HCT116 (cell line): ENCODE measurements around the gene RC3H1. TPM values are rescaled to one million over a fixed set of nuclear protein-coding genes. Genes with fewer than 3 reads are reported as not detected.

Source experiments
- ATAC-seq: fragments of 200-7000 bp; cut with Tn5 transposase; 2 replicates; pipeline ENCODE4 v1.9.1; 2020; ENCODE audit warnings: mild to moderate bottlenecking, moderate library complexity
- BruUV-seq: library from RNA; stranded (reverse); fragments of 400-500 nt; replicated peaks from 2 replicates; lab custom pipeline; 2021; lab: Mats Ljungman, UMichigan
- CTCF ChIA-PET: fragments of 300-600 bp; sonication (Branson Sonifier 250); formaldehyde crosslinking; loops from one replicate; lab custom pipeline; 2021; ENCODE audit warnings: antibody characterized with exemption; lab: Charles Lee
- POLR2A ChIA-PET: fragments of 300-600, 350-600 bp; sonication (Branson Sonifier 250); formaldehyde crosslinking; loops from one replicate; lab custom pipeline; 2021; ENCODE audit warnings: antibody characterized with exemption; lab: Charles Lee
- RAD21 ChIA-PET, 2 experiments: fragments of 300-600 bp; sonication (Branson Sonifier 250); formaldehyde crosslinking; loops; one replicate each; lab custom pipeline; 2023; ENCODE audit warnings: low total read pairs in 2 of 2; ENCODE audit not compliant: uncharacterized antibody in 2 of 2, unreplicated experiment in 2 of 2, low non-redundant PET in 1 of 2; lab: Charles Lee
- DNase-seq: peaks from one replicate; pipeline ENCODE4 v3.0.0-alpha.2; 2010; ENCODE audit warnings: low read depth, low spot score
- H2AFZ ChIP-seq: fragments of 200-600 bp; shearing (Covaris generic), sonication (generic); 2 replicates; pipeline ENCODE4 v1.6.1; 2017; ENCODE audit warnings: low read depth, mixed run types, mixed read lengths, antibody characterized with exemption, low read length; ENCODE audit not compliant: poor library complexity, severe bottlenecking
- H3K27ac ChIP-seq: 2 replicates; pipeline ENCODE4 v1.5.1; 2012; ENCODE audit warnings: low read depth, low read length
- H3K27me3 ChIP-seq: fragments of 200-600 bp; sonication (generic); 2 replicates; pipeline ENCODE4 v1.6.1; 2016; ENCODE audit warnings: mixed run types, low read length, mixed read lengths; ENCODE audit not compliant: insufficient read depth
- H3K36me3 ChIP-seq, 2 experiments: fragments of 200-500 bp in 1 of 2; fragments of 200-600 bp in 1 of 2; sonication (Bioruptor generic) in 1 of 2; sonication (generic) in 1 of 2; 2 replicates each; pipeline versions ENCODE4 v1.5.1 to v1.6.1; 2014 to 2016; ENCODE audit warnings: low read length in 2 of 2, inconsistent platforms in 1 of 2, mixed read lengths in 1 of 2, mixed run types in 1 of 2; ENCODE audit not compliant: insufficient read depth in 2 of 2, control insufficient read depth in 1 of 2
- H3K4me1 ChIP-seq, 2 experiments: fragments of 200-600 bp in 1 of 2; sonication (generic) in 1 of 2; 2 replicates each; pipeline versions ENCODE4 v1.5.1 to v1.6.1; 2012 to 2017; ENCODE audit warnings: low read length in 2 of 2, inconsistent platforms in 1 of 2, mild to moderate bottlenecking in 1 of 2, mixed read lengths in 1 of 2, mixed run types in 1 of 2, moderate library complexity in 1 of 2; ENCODE audit not compliant: insufficient read depth in 2 of 2, control insufficient read depth in 1 of 2
- H3K4me2 ChIP-seq: fragments of 200-600 bp; sonication (generic); 2 replicates; pipeline ENCODE4 v1.6.1; 2017; ENCODE audit warnings: mixed run types, low read length, mixed read lengths
- H3K4me3 ChIP-seq, 2 experiments: fragments of 200-600 bp in 1 of 2; sonication (generic) in 1 of 2; replicated peaks in 1 of 2; 2 replicates each; pipeline ENCODE4 v1.5.1; 2011 to 2016; ENCODE audit warnings: low read length in 2 of 2, control low read depth in 1 of 2, low read depth in 1 of 2, mild to moderate bottlenecking in 1 of 2, mixed read lengths in 1 of 2, mixed run types in 1 of 2
- H3K79me2 ChIP-seq: fragments of 200-600 bp; sonication (generic); 2 replicates; pipeline ENCODE4 v1.6.1; 2017; ENCODE audit warnings: mild to moderate bottlenecking, mixed run types, low read length, moderate library complexity, mixed read lengths; ENCODE audit not compliant: insufficient read depth
- H3K9ac ChIP-seq: fragments of 200-600 bp; sonication (generic); 2 replicates; pipeline ENCODE4 v1.6.1; 2016; ENCODE audit warnings: low read length, mixed read lengths
- H3K9me2 ChIP-seq: fragments of 200-600 bp; sonication (generic), shearing (Covaris generic); 2 replicates; pipeline ENCODE4 v1.6.1; 2017; ENCODE audit warnings: mixed run types, mild to moderate bottlenecking, moderate library complexity; ENCODE audit not compliant: insufficient read depth
- H3K9me3 ChIP-seq, 2 experiments: fragments of 200-500 bp in 1 of 2; fragments of 200-600 bp in 1 of 2; sonication (Bioruptor generic) in 1 of 2; sonication (generic) in 1 of 2; 2 replicates each; pipeline ENCODE4 v1.6.1; 2014 to 2017; ENCODE audit warnings: low read length in 2 of 2, mixed read lengths in 2 of 2, inconsistent platforms in 1 of 2, low read depth in 1 of 2, mild to moderate bottlenecking in 1 of 2, mixed run types in 1 of 2, moderate library complexity in 1 of 2; ENCODE audit not compliant: control insufficient read depth in 1 of 2, insufficient read depth in 1 of 2
- H4K20me1 ChIP-seq: fragments of 200-600 bp; sonication (generic), shearing (Covaris generic); 2 replicates; pipeline ENCODE4 v1.6.1; 2017; ENCODE audit warnings: mixed run types, mild to moderate bottlenecking, moderate library complexity; ENCODE audit not compliant: insufficient read depth
- ATF3 ChIP-seq: IDR thresholded peaks from 2 replicates; pipeline ENCODE4 v1.6.1; 2012
- CEBPB ChIP-seq: IDR thresholded peaks from 2 replicates; pipeline ENCODE4 v1.6.1; 2012; ENCODE audit warnings: low read depth
- CTCF ChIP-seq, 3 experiments: fragments of 200-600 bp in 1 of 3; sonication (generic) in 1 of 3; IDR thresholded peaks in 2 of 3; conservative IDR thresholded peaks in 1 of 3; 2 replicates each; pipeline ENCODE4 v1.5.1; 2012 to 2017; ENCODE audit warnings: low read depth in 2 of 3, low read length in 2 of 3, antibody characterized with exemption in 1 of 3, borderline replicate concordance in 1 of 3, control low read depth in 1 of 3, mild to moderate bottlenecking in 1 of 3, mixed read lengths in 1 of 3, mixed run types in 1 of 3, moderate library complexity in 1 of 3; ENCODE audit not compliant: insufficient read depth in 1 of 3
- FOSL1 ChIP-seq: IDR thresholded peaks from 2 replicates; pipeline ENCODE4 v1.6.1; 2012; ENCODE audit warnings: low read depth
- JUND ChIP-seq: IDR thresholded peaks from 2 replicates; pipeline ENCODE4 v1.6.1; 2012
- POLR2A ChIP-seq: IDR thresholded peaks from 2 replicates; pipeline ENCODE4 v1.7.0; 2011; ENCODE audit warnings: borderline replicate concordance; ENCODE audit not compliant: insufficient read depth, insufficient read length; ENCODE audit errors: extremely low read depth
- POLR2AphosphoS5 ChIP-seq: IDR thresholded peaks from 2 replicates; pipeline ENCODE4 v1.6.1; 2011; ENCODE audit warnings: mild to moderate bottlenecking, low read depth, low read length, moderate library complexity
- SIN3A ChIP-seq: IDR thresholded peaks from 2 replicates; pipeline ENCODE4 v1.6.1; 2012; ENCODE audit warnings: low read depth
- SP1 ChIP-seq: IDR thresholded peaks from 2 replicates; pipeline ENCODE4 v1.6.1; 2012; ENCODE audit warnings: low read depth
- SRF ChIP-seq: IDR thresholded peaks from 2 replicates; pipeline ENCODE4 v1.6.1; 2012; ENCODE audit warnings: low read depth
- ZNF274 ChIP-seq: fragments of 200-500 bp; sonication (Bioruptor generic); IDR thresholded peaks from 2 replicates; pipeline ENCODE4 v1.6.1; 2014; ENCODE audit warnings: mild to moderate bottlenecking, low read depth, low read length, inconsistent platforms
- intact Hi-C: fragments of 100-400 bp; cut with micrococcal nuclease; formaldehyde crosslinking; loops from 2 replicates; pipeline ENCODE4 v1.10.0; 2022
- total RNA-seq: library from RNA; stranded (reverse); gene quantifications from one replicate; pipeline ENCODE4 v1.2.1, GENCODE V29; 2021; ENCODE audit not compliant: unreplicated experiment

RC3H1 gene
- total RNA-seq, 1 experiment from 2014 or later = 23.6 TPM

- TF ChIP-seq CTCF (IDR thresholded peaks at IDR 0.05 in 2 of 3, conservative IDR thresholded peaks at IDR 0.05 in 1 of 3; ENCODE audit: borderline replicate concordance in 1 of 3, insufficient read depth in 1 of 3, low read depth in 2 of 3, low read length in 2 of 3) = no peak
- no peak for TF ChIP-seq JUND
- no peak for TF ChIP-seq CEBPB
- TF ChIP-seq ATF3 = no peak
Observed at GRCh38 chr1:173900992-173901391, 121.2 kb downstream of the RC3H1 start (continued).

- Histone ChIP-seq H3K4me3 (no peak overlapping the region), H3K4me1 (no peaks in the 10 kb centered on the region), H3K36me3 (no peaks in the 10 kb centered on the region), H3K4me2 (no peak overlapping the region), H3K27ac (no peak overlapping the region), H3K79me2 (no peaks in the 10 kb centered on the region), H3K9me2 (no peaks in the 10 kb centered on the region), H3K9me3 (no peaks in the 10 kb centered on the region), H2AFZ (no peak overlapping the region), H4K20me1 (no peaks in the 10 kb centered on the region), H3K9ac (no peak overlapping the region), H3K27me3 (no peaks in the 10 kb centered on the region)
- ATAC-seq (no peak), DNase-seq (no peak)
- RAD21 ChIA-PET = no interaction called here
- POLR2A ChIA-PET = no interaction called here
- intact Hi-C loops = no loop called here
- TF ChIP-seq SIN3A (no peak), POLR2A (no peak), ZNF274 (no peak), SP1 (no peak), SRF (no peak), POLR2AphosphoS5 (no peak), JUND (no peak), FOSL1 (no peak), ATF3 (no peak)
- no TSS peak for BruUV-seq
- CTCF ChIA-PET = no interaction called here
Observed at GRCh38 chr1:173900427-173900826, 121.7 kb downstream of the RC3H1 start.
